Measurements from ENCODE around the gene CELF1.

- TF ChIP-seq JUND (IDR thresholded peaks at IDR 0.05), result no peak
- no peak for TF ChIP-seq MEF2A (IDR thresholded peaks at IDR 0.05; ENCODE audit: borderline replicate concordance, low read depth)
- no peak for TF ChIP-seq EZH2phosphoT487 (IDR thresholded peaks at IDR 0.05; ENCODE audit: borderline replicate concordance, low read depth)
- TF ChIP-seq TAF1 (IDR thresholded peaks at IDR 0.05; ENCODE audit: borderline replicate concordance, low read depth, low read length), result no peak
- TF ChIP-seq CTCF (IDR thresholded peaks at IDR 0.05), result no peak
- no peak for TF ChIP-seq RCOR1 (IDR thresholded peaks at IDR 0.05; ENCODE audit: low read length)
- no peak for TF ChIP-seq GABPA (IDR thresholded peaks at IDR 0.05; ENCODE audit: low read depth)
- no peak for TF ChIP-seq NFIC (IDR thresholded peaks at IDR 0.05; ENCODE audit: borderline replicate concordance)
- no peak for TF ChIP-seq POLR2AphosphoS5 (IDR thresholded peaks at IDR 0.05; ENCODE audit: low read depth, low read length)
- TF ChIP-seq YY1 (IDR thresholded peaks at IDR 0.05; ENCODE audit: low read depth), result no peak
- no peak for TF ChIP-seq REST (IDR thresholded peaks at IDR 0.05; ENCODE audit: low read depth, low read length)
Measured at GRCh38 chr11:47438721-47439120, 114.2 kb downstream of the CELF1 start.
